ENCODE data around the gene TMEM239.

The TMEM239 gene

DNA sequence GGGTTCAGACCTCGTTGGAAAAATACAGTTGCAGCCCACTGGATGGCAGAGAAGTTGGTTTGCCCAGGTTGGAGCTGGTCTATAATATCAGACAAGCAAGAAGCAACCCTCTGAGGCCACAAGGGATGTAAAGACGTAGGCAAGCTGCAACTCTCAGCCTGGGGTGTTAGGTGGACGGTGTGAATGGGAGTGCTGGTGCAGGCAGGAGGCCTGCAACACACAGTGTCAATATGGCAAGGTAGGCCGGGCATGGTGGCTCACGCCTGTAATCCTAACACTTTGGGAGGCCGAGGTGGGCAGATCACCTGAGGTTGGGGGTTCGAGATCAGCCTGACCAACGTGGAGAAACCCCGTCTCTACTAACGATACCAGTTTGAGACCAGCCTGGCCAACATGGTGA is 34.9 kb downstream of the TMEM239 start:
- DNase-seq, result no peak

DNA sequence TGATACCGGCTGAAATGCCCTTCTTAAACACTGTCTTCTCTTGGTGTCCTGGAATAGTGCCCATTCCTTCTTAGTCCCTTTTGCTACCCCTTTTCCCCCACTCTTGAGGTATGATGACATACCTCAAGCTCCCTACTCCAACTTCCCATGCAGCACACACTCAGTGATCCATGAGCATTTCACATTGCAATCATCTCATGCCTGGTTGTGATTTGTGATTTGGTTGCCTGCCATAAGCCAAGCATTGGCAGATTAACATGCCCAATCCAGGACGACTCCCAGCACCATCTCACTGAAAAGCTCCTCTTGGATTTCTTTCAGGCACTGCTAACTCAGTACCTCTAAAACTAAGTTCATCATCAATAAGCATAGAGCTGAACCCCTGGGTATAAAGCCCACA is 42.4 kb downstream of the TMEM239 start:
- DNase-seq, result no peak

DNA sequence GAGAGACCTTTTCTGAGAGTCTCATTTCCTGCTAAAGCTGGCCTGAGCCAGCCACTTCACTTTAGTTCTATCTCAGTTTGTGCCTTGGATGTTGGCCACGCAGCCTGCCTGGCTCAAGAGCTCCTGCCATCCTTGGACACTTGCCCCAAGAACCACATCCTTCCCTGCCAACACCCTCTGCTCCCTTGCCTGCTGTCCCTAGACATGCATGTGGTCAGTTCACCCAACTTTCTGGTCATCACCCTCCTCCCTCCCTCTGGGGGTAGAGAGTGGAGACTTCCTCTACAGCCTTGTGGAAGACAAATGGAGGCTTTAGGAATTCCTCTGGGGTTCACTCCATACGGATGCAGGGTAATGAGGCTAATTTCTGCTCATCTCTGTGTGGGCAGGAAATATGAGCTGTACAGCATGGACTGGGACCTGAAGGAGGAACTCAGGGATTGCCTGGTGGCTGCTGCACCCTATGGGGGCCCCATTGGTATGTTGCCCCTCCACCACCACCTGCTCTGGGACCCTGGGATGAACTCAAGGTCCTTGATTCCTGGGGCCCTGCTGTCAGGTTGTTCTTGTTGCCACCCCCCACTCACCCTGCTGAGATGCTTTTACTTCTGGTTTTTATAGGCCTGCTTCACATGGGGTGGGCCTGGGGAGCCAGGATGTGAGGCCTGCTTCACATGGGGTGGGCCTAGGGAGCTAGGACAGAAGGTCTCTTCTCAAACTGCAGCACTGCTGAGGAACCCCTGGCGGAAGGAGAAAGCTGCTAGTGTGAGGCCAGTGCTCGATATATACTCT is 43.4 kb downstream of the TMEM239 start:
- no peak for DNase-seq

DNA sequence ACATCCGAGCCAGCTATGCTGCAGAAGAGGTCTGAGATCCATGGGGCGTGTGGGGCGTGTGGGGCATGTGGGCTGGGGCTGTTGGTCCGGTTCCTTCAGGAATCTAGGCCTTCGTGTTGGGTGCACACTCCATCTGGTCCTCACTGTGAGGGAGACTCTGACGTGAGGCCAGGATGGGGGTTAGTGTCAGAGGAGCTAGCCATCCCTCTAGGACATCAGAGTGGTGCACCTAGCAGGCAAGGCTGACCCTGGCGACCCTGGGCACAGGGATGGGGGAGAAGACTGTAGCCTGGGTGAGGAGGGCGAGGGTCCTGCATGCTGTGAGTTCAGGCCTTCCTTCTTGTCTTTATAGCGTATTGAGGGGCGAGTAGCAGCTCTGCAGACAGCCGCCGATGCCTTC is 48.5 kb downstream of the TMEM239 start:
- no peak for DNase-seq

DNA sequence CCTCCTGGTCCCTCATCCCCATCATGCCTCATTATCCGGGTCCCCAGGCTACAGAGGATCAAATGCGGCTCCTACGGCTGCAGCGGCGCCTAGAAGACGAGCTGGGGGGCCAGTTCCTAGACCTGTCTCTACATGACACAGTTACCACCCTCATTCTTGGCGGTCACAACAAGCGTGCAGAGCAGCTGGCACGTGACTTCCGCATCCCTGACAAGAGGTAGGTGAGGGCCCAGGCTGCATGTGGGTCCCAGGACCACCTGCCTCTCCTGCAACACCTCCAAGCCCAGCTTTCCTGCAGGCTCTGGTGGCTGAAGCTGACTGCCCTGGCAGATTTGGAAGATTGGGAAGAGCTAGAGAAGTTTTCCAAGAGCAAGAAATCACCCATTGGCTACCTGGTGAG is 48.9 kb downstream of the TMEM239 start:
- no peak for DNase-seq

DNA sequence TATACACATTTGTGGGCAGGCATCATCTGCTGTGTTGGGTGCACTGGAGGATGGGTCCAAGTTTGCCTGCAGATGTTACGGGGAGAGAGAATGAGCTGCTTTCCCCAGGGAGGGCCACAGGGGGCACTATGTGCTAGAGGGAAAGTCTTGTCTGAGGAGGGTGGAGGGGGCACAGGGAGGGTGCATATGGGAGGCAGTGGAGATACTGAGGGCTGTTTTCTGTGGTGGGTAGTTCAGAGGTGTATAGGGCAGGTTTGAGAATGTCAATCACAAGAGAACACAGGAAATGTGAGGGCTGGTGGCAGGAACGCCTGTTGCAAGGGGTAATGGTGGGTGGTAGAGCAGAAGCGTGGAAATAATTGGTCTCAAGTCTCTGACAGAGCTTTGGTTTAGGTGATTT is 49.5 kb downstream of the TMEM239 start:
- DNase-seq, result no peak

DNA sequence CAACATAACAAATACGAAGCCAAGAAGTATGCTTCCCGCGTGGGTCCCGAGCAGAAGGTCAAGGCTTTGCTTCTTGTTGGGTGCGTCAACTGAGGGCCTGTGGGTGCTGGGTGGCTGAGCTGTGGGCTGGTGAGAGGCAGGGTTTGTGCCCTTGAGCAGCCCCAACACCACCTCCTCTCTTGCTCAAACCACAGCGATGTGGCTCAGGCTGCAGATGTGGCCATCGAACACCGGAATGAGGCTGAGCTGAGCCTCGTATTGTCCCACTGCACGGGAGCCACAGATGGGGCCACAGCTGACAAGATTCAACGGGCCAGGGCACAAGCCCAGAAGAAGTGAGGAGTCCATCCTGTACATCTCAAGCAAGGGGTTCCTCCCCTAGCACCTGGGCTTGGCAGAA is 50.1 kb downstream of the TMEM239 start:
- DNase-seq, result no peak

DNA sequence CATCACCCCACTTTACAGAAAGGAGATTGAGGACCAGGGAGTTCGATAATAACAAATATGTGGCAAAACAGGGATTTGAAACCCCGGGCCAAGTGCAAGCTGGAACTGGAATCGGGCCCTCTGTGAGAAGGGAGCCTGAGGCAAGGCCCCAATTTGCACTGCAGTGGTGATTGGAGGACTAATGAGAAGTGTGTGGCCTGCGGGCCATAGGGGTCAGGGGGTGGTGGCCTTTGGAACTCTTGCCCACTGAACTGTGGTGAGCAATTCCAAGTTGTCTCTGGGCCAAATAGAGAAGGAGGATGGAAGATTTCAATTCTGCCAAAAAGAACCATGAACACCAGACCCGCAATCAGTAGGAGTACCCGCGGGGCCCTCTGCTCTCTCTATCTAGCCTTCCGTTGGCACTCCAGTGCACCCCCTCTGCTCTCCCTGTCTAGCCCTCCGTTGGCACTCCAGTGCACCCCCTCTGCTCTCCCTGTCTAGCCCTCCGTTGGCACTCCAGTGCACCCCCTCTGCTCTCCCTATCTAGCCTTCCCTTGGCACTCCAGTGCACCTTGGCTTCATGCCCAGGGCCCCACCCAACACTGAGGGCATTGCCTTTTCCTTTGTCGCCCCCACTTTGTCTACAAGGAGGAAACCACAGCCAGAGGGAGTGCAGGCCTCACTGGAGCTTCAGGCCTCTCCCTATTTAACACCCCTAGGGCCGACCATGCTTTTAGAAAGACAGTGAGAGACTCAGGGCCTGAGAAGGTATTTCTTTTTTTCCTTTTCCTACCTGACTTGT is 51.1 kb downstream of the TMEM239 start:
- DNase-seq, result no peak

Measured in SHP77 (cell line).